HCT116 (cell line): ENCODE measurements around the gene NT5DC3. TPM values are rescaled to one million over a fixed set of nuclear protein-coding genes. Genes with fewer than 3 reads are reported as not detected.

Experiments
- ATAC-seq: fragments of 200-7000 bp; cut with Tn5 transposase; 2 replicates; pipeline ENCODE4 v1.9.1; 2020; ENCODE audit warnings: mild to moderate bottlenecking, moderate library complexity
- BruUV-seq: library from RNA; stranded (reverse); fragments of 400-500 nt; replicated peaks from 2 replicates; lab custom pipeline; 2021; lab: Mats Ljungman, UMichigan
- CTCF ChIA-PET: fragments of 300-600 bp; sonication (Branson Sonifier 250); formaldehyde crosslinking; loops from one replicate; lab custom pipeline; 2021; ENCODE audit warnings: antibody characterized with exemption; lab: Charles Lee
- POLR2A ChIA-PET: fragments of 300-600, 350-600 bp; sonication (Branson Sonifier 250); formaldehyde crosslinking; loops from one replicate; lab custom pipeline; 2021; ENCODE audit warnings: antibody characterized with exemption; lab: Charles Lee
- RAD21 ChIA-PET, 2 experiments: fragments of 300-600 bp; sonication (Branson Sonifier 250); formaldehyde crosslinking; loops; one replicate each; lab custom pipeline; 2023; ENCODE audit warnings: low total read pairs in 2 of 2; ENCODE audit not compliant: uncharacterized antibody in 2 of 2, unreplicated experiment in 2 of 2, low non-redundant PET in 1 of 2; lab: Charles Lee
- DNase-seq: peaks from one replicate; pipeline ENCODE4 v3.0.0-alpha.2; 2010; ENCODE audit warnings: low read depth, low spot score
- H2AFZ ChIP-seq: fragments of 200-600 bp; shearing (Covaris generic), sonication (generic); 2 replicates; pipeline ENCODE4 v1.6.1; 2017; ENCODE audit warnings: low read depth, mixed run types, mixed read lengths, antibody characterized with exemption, low read length; ENCODE audit not compliant: poor library complexity, severe bottlenecking
- H3K27ac ChIP-seq: 2 replicates; pipeline ENCODE4 v1.5.1; 2012; ENCODE audit warnings: low read depth, low read length
- H3K27me3 ChIP-seq: fragments of 200-600 bp; sonication (generic); 2 replicates; pipeline ENCODE4 v1.6.1; 2016; ENCODE audit warnings: mixed run types, low read length, mixed read lengths; ENCODE audit not compliant: insufficient read depth
- H3K36me3 ChIP-seq, 2 experiments: fragments of 200-500 bp in 1 of 2; fragments of 200-600 bp in 1 of 2; sonication (Bioruptor generic) in 1 of 2; sonication (generic) in 1 of 2; 2 replicates each; pipeline versions ENCODE4 v1.5.1 to v1.6.1; 2014 to 2016; ENCODE audit warnings: low read length in 2 of 2, inconsistent platforms in 1 of 2, mixed read lengths in 1 of 2, mixed run types in 1 of 2; ENCODE audit not compliant: insufficient read depth in 2 of 2, control insufficient read depth in 1 of 2
- H3K4me1 ChIP-seq, 2 experiments: fragments of 200-600 bp in 1 of 2; sonication (generic) in 1 of 2; 2 replicates each; pipeline versions ENCODE4 v1.5.1 to v1.6.1; 2012 to 2017; ENCODE audit warnings: low read length in 2 of 2, inconsistent platforms in 1 of 2, mild to moderate bottlenecking in 1 of 2, mixed read lengths in 1 of 2, mixed run types in 1 of 2, moderate library complexity in 1 of 2; ENCODE audit not compliant: insufficient read depth in 2 of 2, control insufficient read depth in 1 of 2
- H3K4me2 ChIP-seq: fragments of 200-600 bp; sonication (generic); 2 replicates; pipeline ENCODE4 v1.6.1; 2017; ENCODE audit warnings: mixed run types, low read length, mixed read lengths
- H3K4me3 ChIP-seq, 2 experiments: fragments of 200-600 bp in 1 of 2; sonication (generic) in 1 of 2; replicated peaks in 1 of 2; 2 replicates each; pipeline ENCODE4 v1.5.1; 2011 to 2016; ENCODE audit warnings: low read length in 2 of 2, control low read depth in 1 of 2, low read depth in 1 of 2, mild to moderate bottlenecking in 1 of 2, mixed read lengths in 1 of 2, mixed run types in 1 of 2
- H3K79me2 ChIP-seq: fragments of 200-600 bp; sonication (generic); 2 replicates; pipeline ENCODE4 v1.6.1; 2017; ENCODE audit warnings: mild to moderate bottlenecking, mixed run types, low read length, moderate library complexity, mixed read lengths; ENCODE audit not compliant: insufficient read depth
- H3K9ac ChIP-seq: fragments of 200-600 bp; sonication (generic); 2 replicates; pipeline ENCODE4 v1.6.1; 2016; ENCODE audit warnings: low read length, mixed read lengths
- H3K9me2 ChIP-seq: fragments of 200-600 bp; sonication (generic), shearing (Covaris generic); 2 replicates; pipeline ENCODE4 v1.6.1; 2017; ENCODE audit warnings: mixed run types, mild to moderate bottlenecking, moderate library complexity; ENCODE audit not compliant: insufficient read depth
- H3K9me3 ChIP-seq, 2 experiments: fragments of 200-500 bp in 1 of 2; fragments of 200-600 bp in 1 of 2; sonication (Bioruptor generic) in 1 of 2; sonication (generic) in 1 of 2; 2 replicates each; pipeline ENCODE4 v1.6.1; 2014 to 2017; ENCODE audit warnings: low read length in 2 of 2, mixed read lengths in 2 of 2, inconsistent platforms in 1 of 2, low read depth in 1 of 2, mild to moderate bottlenecking in 1 of 2, mixed run types in 1 of 2, moderate library complexity in 1 of 2; ENCODE audit not compliant: control insufficient read depth in 1 of 2, insufficient read depth in 1 of 2
- H4K20me1 ChIP-seq: fragments of 200-600 bp; sonication (generic), shearing (Covaris generic); 2 replicates; pipeline ENCODE4 v1.6.1; 2017; ENCODE audit warnings: mixed run types, mild to moderate bottlenecking, moderate library complexity; ENCODE audit not compliant: insufficient read depth
- CTCF ChIP-seq, 3 experiments: fragments of 200-600 bp in 1 of 3; sonication (generic) in 1 of 3; IDR thresholded peaks in 2 of 3; conservative IDR thresholded peaks in 1 of 3; 2 replicates each; pipeline ENCODE4 v1.5.1; 2012 to 2017; ENCODE audit warnings: low read depth in 2 of 3, low read length in 2 of 3, antibody characterized with exemption in 1 of 3, borderline replicate concordance in 1 of 3, control low read depth in 1 of 3, mild to moderate bottlenecking in 1 of 3, mixed read lengths in 1 of 3, mixed run types in 1 of 3, moderate library complexity in 1 of 3; ENCODE audit not compliant: insufficient read depth in 1 of 3
- EZH2phosphoT487 ChIP-seq: fragments of 200-600 bp; IDR thresholded peaks from 2 replicates; pipeline ENCODE4 v1.6.1; 2018; ENCODE audit warnings: antibody characterized with exemption, borderline replicate concordance
- MAX ChIP-seq: IDR thresholded peaks from 2 replicates; pipeline ENCODE4 v1.6.1; 2012
- REST ChIP-seq: IDR thresholded peaks from 2 replicates; pipeline ENCODE4 v1.6.1; 2012; ENCODE audit warnings: low read depth
- SP1 ChIP-seq: IDR thresholded peaks from 2 replicates; pipeline ENCODE4 v1.6.1; 2012; ENCODE audit warnings: low read depth
- SRF ChIP-seq: IDR thresholded peaks from 2 replicates; pipeline ENCODE4 v1.6.1; 2012; ENCODE audit warnings: low read depth
- TCF7L2 ChIP-seq: IDR thresholded peaks from 2 replicates; pipeline ENCODE4 v1.7.0; 2011; ENCODE audit warnings: borderline replicate concordance, inconsistent platforms; ENCODE audit not compliant: insufficient read depth, insufficient read length; ENCODE audit errors: extremely low read depth
- ZFX ChIP-seq: fragments of 450-650 bp; IDR thresholded peaks from 2 replicates; pipeline ENCODE4 v1.6.1; 2017
- intact Hi-C: fragments of 100-400 bp; cut with micrococcal nuclease; formaldehyde crosslinking; loops from 2 replicates; pipeline ENCODE4 v1.10.0; 2022
- total RNA-seq: library from RNA; stranded (reverse); gene quantifications from one replicate; pipeline ENCODE4 v1.2.1, GENCODE V29; 2021; ENCODE audit not compliant: unreplicated experiment

The NT5DC3 gene
- total RNA-seq, 1 experiment from 2014 or later, result 18.7 TPM

GRCh38 chr12:103814436-103814835 is 26.6 kb downstream of the NT5DC3 start:
- peaks cover 0 to 8% of the 10 kb centered on the region in 2 experiments; a peak in 2 of 4 replicates for H3K36me3 ChIP-seq
- H3K27me3 ChIP-seq, result no peaks in the 10 kb centered on the region
- H3K9me2 ChIP-seq, result no peaks in the 10 kb centered on the region
- POLR2A ChIA-PET, result no interaction called here
- no peak overlapping the region for H3K4me3 ChIP-seq
- H3K4me1 ChIP-seq, result peaks cover 0 to 6% of the 10 kb centered on the region in 2 experiments; a peak in 1 of 4 replicates
- no peak for ATAC-seq
- no peak overlapping the region for H2AFZ ChIP-seq
- intact Hi-C loops, result no loop called here
- H3K4me2 ChIP-seq, result no peak overlapping the region
- no peaks in the 10 kb centered on the region for H3K9me3 ChIP-seq
- no peak overlapping the region for H3K27ac ChIP-seq
- TF ChIP-seq EZH2phosphoT487 (no peak), MAX (no peak), CTCF (IDR thresholded peaks at IDR 0.05 in 2 of 3, conservative IDR thresholded peaks at IDR 0.05 in 1 of 3; ENCODE audit: borderline replicate concordance in 1 of 3, insufficient read depth in 1 of 3, low read depth in 2 of 3, low read length in 2 of 3) (no peak), REST (no peak), SRF (no peak), TCF7L2 (no peak), ZFX (no peak), SP1 (no peak)
- TF ChIP-seq, all 23 proteins: peak for 0
- no peak for DNase-seq
- ChIA-PET RAD21 (no interaction called here), CTCF (no interaction called here)
- Histone ChIP-seq H3K9ac (no peak overlapping the region), H4K20me1 (no peaks in the 10 kb centered on the region), H3K79me2 (peaks cover 35% of the 10 kb centered on the region)
- BruUV-seq, result no TSS peak
